T-helper 17 cell (primary cell): ENCODE results near the gene ITGB8. TPM values are rescaled to one million over a fixed set of nuclear protein-coding genes. Genes with fewer than 3 reads are reported as not detected.

ENCODE experiments used
- ATAC-seq: fragments of 150-1000 bp; cut with Tn5 transposase; 2 replicates; pipeline ENCODE4 v1.10.0; 2021; ENCODE audit warnings: mild to moderate bottlenecking, moderate library complexity
- DNase-seq, 3 donors: peaks; one replicate each; pipeline versions ENCODE4 v3.0.0 to v3.0.0-alpha.2; 2020 to 2021
- H3K9me3 ChIP-seq: one replicate; pipeline ENCODE4 v1.7.0; 2013; ENCODE audit warnings: low read length, mild to moderate bottlenecking; ENCODE audit not compliant: control insufficient read depth, poor library complexity, severe bottlenecking
- H3K27ac Mint-ChIP-seq: one replicate; pipeline ENCODE4 v1.8.0; 2022; ENCODE audit warnings: mild to moderate bottlenecking, moderate library complexity, mixed read lengths
- H3K27me3 Mint-ChIP-seq: one replicate; pipeline ENCODE4 v1.8.0; 2022; ENCODE audit warnings: mixed read lengths
- H3K36me3 Mint-ChIP-seq: one replicate; pipeline ENCODE4 v1.8.0; 2022; ENCODE audit warnings: low read depth, mixed read lengths
- H3K4me1 Mint-ChIP-seq: one replicate; pipeline ENCODE4 v1.8.0; 2022; ENCODE audit warnings: mild to moderate bottlenecking, mixed read lengths
- H3K4me3 Mint-ChIP-seq: one replicate; pipeline ENCODE4 v1.8.0; 2022; ENCODE audit warnings: mild to moderate bottlenecking, moderate library complexity, mixed read lengths
- total RNA-seq, 4 donors: library from RNA in 2 of 4; stranded (reverse) in 2 of 4; gene quantifications; one replicate each; pipeline ENCODE4 v1.2.3 and lab custom pipeline; 2022 to 2026

Gene ITGB8
- total RNA-seq, 2 donors from 2014 or later, result 0.23 to 0.37 TPM

- H3K27ac Mint-ChIP-seq, result no peak overlapping the region
- H3K9me3 ChIP-seq, result no peaks in the 10 kb centered on the region
- no peak for DNase-seq
- H3K27me3 Mint-ChIP-seq, result no peaks in the 10 kb centered on the region
- no peak for ATAC-seq
- no peaks in the 10 kb centered on the region for H3K36me3 Mint-ChIP-seq
- H3K4me1 Mint-ChIP-seq, result no peaks in the 10 kb centered on the region
- H3K4me3 Mint-ChIP-seq, result no peak overlapping the region
Observed at GRCh38 chr7:20351901-20352300, 21.2 kb downstream of the ITGB8 start.

GRCh38 chr7:20352573-20353306, 22.0 kb downstream of the ITGB8 start:
- H3K27ac Mint-ChIP-seq, result no peak overlapping the region
- no peak overlapping the region for H3K4me3 Mint-ChIP-seq
- no peaks in the 10 kb centered on the region for H3K36me3 Mint-ChIP-seq
- DNase-seq, result no peak
- no peak for ATAC-seq
- H3K27me3 Mint-ChIP-seq, result no peaks in the 10 kb centered on the region
- H3K4me1 Mint-ChIP-seq, result no peaks in the 10 kb centered on the region
- no peaks in the 10 kb centered on the region for H3K9me3 ChIP-seq

GRCh38 chr7:20354610-20355528, 24.2 kb downstream of the ITGB8 start:
- Mint-ChIP-seq H3K4me3 (no peak overlapping the region), H3K27me3 (no peaks in the 10 kb centered on the region), H3K4me1 (no peaks in the 10 kb centered on the region), H3K36me3 (no peaks in the 10 kb centered on the region), H3K27ac (no peak overlapping the region)
- H3K9me3 ChIP-seq, result no peaks in the 10 kb centered on the region
- no peak for ATAC-seq
- no peak for DNase-seq

GRCh38 chr7:20358106-20358505, 27.4 kb downstream of the ITGB8 start:
- Mint-ChIP-seq H3K36me3 (no peaks in the 10 kb centered on the region), H3K4me1 (no peaks in the 10 kb centered on the region), H3K27me3 (no peaks in the 10 kb centered on the region), H3K4me3 (no peak overlapping the region), H3K27ac (no peak overlapping the region)
- ATAC-seq (no peak), DNase-seq (no peak)
- no peaks in the 10 kb centered on the region for H3K9me3 ChIP-seq

- Mint-ChIP-seq H3K4me1 (no peaks in the 10 kb centered on the region), H3K27me3 (no peaks in the 10 kb centered on the region), H3K4me3 (no peak overlapping the region), H3K36me3 (no peaks in the 10 kb centered on the region), H3K27ac (no peak overlapping the region)
- DNase-seq, result no peak
- ATAC-seq, result no peak
- H3K9me3 ChIP-seq, result no peaks in the 10 kb centered on the region
Observed at GRCh38 chr7:20358762-20359282, 28.1 kb downstream of the ITGB8 start.

- ATAC-seq (no peak), DNase-seq (no peak)
- Mint-ChIP-seq H3K27me3 (no peaks in the 10 kb centered on the region), H3K4me3 (no peak overlapping the region), H3K27ac (no peak overlapping the region), H3K4me1 (no peaks in the 10 kb centered on the region), H3K36me3 (no peaks in the 10 kb centered on the region)
- H3K9me3 ChIP-seq, result no peaks in the 10 kb centered on the region
Observed at GRCh38 chr7:20359341-20359963, 28.8 kb downstream of the ITGB8 start.

- Mint-ChIP-seq H3K27ac (no peak overlapping the region), H3K36me3 (no peaks in the 10 kb centered on the region), H3K4me3 (no peak overlapping the region), H3K4me1 (no peaks in the 10 kb centered on the region), H3K27me3 (no peaks in the 10 kb centered on the region)
- no peak for DNase-seq
- ATAC-seq, result no peak
- H3K9me3 ChIP-seq, result no peaks in the 10 kb centered on the region
Observed at GRCh38 chr7:20362574-20363253, 32.0 kb downstream of the ITGB8 start.

GRCh38 chr7:20364571-20365196, 34.0 kb downstream of the ITGB8 start:
- Mint-ChIP-seq H3K27me3 (no peaks in the 10 kb centered on the region), H3K4me3 (no peak overlapping the region), H3K27ac (no peak overlapping the region), H3K4me1 (no peaks in the 10 kb centered on the region), H3K36me3 (no peaks in the 10 kb centered on the region)
- H3K9me3 ChIP-seq, result no peaks in the 10 kb centered on the region
- ATAC-seq, result no peak
- DNase-seq, result no peak

GRCh38 chr7:20365486-20365885, 34.8 kb downstream of the ITGB8 start:
- DNase-seq (no peak), ATAC-seq (no peak)
- Mint-ChIP-seq H3K27ac (no peak overlapping the region), H3K4me1 (no peaks in the 10 kb centered on the region), H3K27me3 (no peaks in the 10 kb centered on the region), H3K4me3 (no peak overlapping the region), H3K36me3 (no peaks in the 10 kb centered on the region)
- no peaks in the 10 kb centered on the region for H3K9me3 ChIP-seq

- H3K9me3 ChIP-seq, result no peaks in the 10 kb centered on the region
- DNase-seq, result no peak
- Mint-ChIP-seq H3K4me1 (no peaks in the 10 kb centered on the region), H3K27me3 (no peaks in the 10 kb centered on the region), H3K27ac (no peak overlapping the region), H3K36me3 (no peaks in the 10 kb centered on the region), H3K4me3 (no peak overlapping the region)
- no peak for ATAC-seq
Observed at GRCh38 chr7:20374399-20374798, 43.7 kb downstream of the ITGB8 start.

- H3K9me3 ChIP-seq, result no peaks in the 10 kb centered on the region
- Mint-ChIP-seq H3K27ac (no peak overlapping the region), H3K4me3 (no peak overlapping the region), H3K27me3 (no peaks in the 10 kb centered on the region), H3K4me1 (no peaks in the 10 kb centered on the region), H3K36me3 (no peaks in the 10 kb centered on the region)
- no peak for ATAC-seq
- DNase-seq, result no peak
Observed at GRCh38 chr7:20376796-20377195, 46.1 kb downstream of the ITGB8 start.

- H3K9me3 ChIP-seq, result no peaks in the 10 kb centered on the region
- DNase-seq (no peak), ATAC-seq (no peak)
- Mint-ChIP-seq H3K4me1 (no peaks in the 10 kb centered on the region), H3K4me3 (no peak overlapping the region), H3K36me3 (no peaks in the 10 kb centered on the region), H3K27me3 (no peaks in the 10 kb centered on the region), H3K27ac (no peak overlapping the region)
Observed at GRCh38 chr7:20381406-20382034, 50.8 kb downstream of the ITGB8 start.
